HL-60/S4 (cell line): Measurements from ENCODE around the gene ARHGEF19.

ENCODE experiments used
- in situ Hi-C: fragments of 300-500 bp; cut with MboI; formaldehyde crosslinking; loops from 2 replicates; pipeline ENCODE4 v1.14.3; 2022; ENCODE audit warnings: low sequenced_read_pairs

ARHGEF19 gene

DNA sequence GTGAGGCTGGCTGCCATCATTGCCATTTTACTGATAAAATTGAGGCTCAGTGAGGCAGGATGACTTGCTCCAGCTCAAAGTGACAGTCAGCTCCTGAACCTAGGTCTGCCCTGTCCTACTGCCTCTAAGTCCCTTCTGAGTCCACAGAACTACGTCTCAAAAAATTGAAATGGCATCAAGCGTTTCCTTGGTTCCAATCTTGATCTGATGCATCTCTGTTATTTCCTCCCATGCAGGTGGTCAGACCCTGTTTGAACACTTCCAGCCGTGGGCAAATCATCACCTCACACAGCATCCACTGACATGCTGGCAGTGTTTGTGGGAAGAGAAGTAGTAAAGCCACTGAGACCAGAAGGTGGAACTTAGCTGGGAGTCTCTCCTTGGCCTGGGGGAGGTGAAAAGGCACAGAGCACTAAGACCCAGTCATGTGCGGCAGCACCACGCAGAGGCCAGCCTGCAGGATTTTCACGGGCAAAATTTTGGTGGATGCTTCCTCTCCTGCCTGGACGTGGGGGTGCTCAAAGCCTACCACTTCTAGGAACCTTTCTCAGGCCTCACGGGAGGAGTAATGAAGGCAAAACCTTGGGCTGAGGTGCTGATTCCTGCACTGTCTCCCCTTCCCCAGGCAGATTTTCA, 32.3 kb upstream of the ARHGEF19 start:
- in situ Hi-C loops, result no loop called here

DNA sequence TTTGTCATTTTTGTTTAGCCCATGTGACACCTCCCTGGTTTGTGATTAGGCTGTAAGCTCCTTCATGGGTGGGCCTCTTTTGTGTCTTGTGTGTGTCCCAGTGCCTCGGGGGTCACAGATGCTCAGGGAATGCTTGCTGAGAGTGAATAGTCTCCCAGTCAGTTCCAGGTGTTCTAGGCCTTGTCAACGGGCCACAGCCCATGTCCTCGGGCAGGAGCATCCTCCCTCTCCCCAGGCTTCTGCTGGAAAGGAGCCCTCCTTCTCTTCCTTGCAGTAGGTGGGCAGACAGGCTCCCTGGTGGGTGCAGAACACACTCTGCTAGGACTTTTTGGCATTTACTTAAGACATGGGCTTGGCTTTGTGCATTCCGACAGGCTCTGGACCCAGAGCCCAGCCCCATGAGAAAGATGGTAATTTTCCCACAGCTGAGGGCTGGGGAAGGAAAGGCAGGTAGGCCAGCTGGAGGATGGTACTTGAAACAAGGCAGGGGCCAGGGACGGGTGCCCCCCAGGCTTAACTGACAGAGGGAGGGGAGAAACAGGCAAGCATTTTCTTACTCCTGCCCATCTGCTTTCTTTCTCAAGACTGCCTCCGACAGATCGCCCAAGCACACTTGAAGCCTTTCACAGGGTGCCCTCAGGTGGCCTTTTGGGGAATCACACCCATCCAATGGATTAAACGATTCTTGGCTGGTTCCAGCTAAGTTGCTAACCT, 31.6 kb upstream of the ARHGEF19 start:
- in situ Hi-C loops, result no loop called here

DNA sequence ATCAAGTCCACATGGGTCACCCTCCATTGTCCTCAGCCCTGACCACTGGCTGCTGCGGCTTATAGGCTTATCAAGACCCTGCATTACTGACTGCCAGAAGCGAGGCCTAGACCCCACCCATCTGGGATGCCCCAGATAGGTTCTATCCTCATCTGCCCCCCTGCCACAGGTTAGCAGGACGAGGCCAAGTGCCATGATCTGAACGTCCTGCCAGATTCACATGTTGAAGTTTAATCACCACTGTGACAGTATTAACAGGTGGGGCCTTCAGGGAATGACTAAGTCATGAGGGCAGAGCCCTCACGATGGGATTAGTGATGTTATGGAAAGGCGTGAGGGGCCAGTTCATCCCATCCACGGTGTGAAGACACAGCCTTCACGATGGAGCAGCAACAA, 30.8 kb upstream of the ARHGEF19 start:
- in situ Hi-C loops, result no loop called here

DNA sequence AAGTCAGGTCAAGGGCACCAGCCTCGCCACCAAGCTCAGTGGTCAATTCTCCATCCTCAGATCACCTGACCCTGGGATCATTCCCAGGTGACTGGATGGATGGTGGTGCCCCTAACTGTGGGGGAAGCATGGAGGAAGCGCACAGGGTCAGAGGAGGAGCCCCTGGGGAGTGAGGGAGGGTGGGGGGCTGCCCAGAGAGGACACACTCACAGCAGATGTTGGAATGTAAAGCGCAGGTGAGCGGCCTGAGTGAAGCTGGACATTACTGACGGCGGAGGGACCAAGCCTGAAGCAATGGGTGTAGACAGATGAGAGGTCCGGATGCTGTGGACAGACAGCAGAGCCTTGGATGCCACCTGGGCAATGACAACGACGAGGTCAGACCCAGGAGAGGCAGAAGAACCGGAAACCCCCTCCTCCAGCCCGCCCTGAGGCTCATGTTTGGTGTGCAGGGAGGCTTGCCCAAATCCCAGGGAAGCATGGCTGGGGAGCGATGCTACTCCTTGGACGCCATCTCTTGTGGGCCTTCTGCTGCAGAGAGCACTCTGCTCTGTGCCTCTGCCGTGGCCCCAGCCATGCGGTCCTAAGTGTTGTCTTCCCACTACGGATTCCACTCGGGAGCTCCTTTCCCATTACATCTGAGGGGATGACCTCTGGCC, 30.2 kb upstream of the ARHGEF19 start:
- in situ Hi-C loops, result no loop called here

DNA sequence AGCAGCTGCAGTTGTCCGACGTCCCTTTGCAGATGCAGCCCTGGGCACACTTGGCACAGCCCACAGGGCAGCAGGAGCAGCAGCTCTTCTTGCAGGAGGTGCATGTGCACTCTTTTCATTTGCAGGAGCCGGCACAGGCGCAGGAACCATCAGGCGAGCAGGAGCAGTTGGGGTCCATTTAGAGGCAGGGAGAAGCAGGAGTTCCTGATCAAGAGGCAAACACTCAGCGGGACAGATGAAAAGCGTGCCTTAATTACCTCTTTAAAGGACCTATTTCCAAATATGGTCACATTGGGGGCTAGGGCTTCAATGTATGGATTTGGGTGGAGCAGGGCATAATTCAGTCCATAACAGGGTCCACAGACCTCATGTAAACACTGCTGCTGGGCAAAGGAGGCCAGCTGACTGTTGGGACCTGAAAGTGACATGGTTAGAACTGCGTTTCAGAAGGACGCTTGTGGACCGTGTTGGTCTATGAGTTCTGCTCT, 28.8 kb upstream of the ARHGEF19 start:
- in situ Hi-C loops, result no loop called here

DNA sequence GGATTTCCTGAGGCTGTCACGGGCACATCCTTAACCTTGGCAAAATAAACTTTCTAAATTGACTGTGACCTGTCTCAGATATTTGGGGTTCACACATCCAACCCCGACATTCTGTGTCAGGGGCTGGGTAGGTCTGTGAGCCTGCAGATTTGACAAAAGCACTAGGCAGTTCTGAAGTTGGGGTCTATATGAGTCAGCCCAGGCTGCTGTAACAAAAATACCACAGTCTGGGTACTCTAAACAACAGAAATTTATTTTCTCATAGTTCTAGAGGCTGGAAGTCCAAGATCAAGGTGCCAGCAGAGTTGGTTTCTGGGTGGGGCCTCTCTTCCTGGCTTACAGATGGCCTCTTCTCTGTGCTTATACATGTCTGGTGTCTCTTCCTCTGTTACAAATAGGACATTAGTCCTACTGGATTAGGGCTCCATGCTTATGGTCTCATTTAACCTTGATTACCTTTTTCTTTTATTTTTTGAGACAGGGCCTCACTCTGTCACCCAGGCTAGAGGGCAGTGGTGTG, 27.6 kb upstream of the ARHGEF19 start:
- in situ Hi-C loops, result no loop called here

GRCh38 chr1:16237343-16237830, 24.9 kb upstream of the ARHGEF19 start:
- in situ Hi-C loops, result no loop called here

DNA sequence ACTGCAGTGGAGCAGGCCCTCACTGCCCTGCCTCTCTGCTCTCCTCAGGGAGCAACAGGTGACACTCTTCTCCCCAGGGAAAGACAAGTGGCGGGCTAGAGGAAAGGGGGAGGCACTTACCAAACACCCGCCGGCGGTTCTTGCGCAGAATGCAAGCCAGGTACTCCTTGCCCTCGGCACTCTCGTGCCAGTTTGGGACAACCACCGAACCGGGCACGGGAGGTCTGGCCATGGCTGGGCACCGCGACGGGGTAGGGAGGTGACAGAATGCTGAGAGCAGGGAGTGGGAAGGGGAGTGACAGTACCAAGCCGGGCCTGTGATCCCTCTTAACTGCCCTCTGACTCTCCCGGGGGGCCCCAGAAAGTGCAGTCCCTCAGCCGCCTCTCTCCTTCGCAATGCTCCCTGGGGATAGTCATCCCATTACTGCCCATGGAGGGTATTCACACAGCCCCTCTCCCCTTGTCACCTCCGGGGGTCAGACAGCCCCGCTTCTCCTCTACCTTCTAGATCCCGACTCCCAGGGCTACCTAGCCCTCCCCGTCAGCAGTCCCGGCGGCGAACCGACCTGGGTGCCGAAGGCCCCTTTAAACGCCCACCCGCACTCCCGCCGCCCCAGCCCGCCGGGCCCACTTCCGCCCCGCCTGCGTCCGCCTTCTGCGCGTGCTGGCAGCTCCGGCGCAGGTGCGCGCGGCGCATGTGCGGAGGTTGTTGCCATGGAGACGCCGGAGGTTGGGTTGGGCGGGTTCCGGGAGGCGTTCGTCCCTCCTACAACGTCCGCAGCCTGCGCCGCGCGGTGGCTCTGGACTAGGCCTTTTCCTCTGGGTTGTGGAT, 24.3 kb upstream of the ARHGEF19 start, which contains the start of gene CPLANE2:
TSS of gene CPLANE2 (minus strand) at position 673 of the 832 bp plus-strand sequence. CDS start at position 232, 441 bp downstream.
- in situ Hi-C loops, result no loop called here

DNA sequence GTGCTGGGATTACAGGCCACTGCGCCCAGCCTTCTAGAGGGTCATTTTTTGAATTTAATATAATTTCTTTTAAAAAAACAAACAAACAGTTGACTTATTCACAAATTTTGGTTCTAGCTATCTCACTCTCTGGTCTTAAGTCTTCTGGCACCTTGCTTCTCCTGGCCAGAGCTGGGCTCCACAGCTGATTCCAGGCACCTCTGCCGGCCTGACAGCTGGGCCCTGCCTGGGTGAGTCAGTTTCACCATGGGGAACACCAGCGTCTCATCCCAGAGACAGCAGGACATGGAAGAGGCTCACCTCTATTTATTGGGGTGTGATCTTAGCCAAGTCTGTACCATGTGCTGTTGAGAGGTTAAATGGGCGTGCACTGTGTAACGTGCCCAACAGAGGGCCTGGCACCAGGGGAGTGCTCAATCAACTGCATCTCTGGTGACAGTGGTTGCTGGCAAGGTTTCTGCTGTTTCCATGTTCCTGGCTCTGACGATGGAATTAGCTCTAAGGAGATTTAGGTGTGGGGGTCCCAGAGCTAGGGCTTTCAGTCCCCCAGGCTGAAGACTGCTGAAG, 23.6 kb upstream of the ARHGEF19 start:
- in situ Hi-C loops, result no loop called here

DNA sequence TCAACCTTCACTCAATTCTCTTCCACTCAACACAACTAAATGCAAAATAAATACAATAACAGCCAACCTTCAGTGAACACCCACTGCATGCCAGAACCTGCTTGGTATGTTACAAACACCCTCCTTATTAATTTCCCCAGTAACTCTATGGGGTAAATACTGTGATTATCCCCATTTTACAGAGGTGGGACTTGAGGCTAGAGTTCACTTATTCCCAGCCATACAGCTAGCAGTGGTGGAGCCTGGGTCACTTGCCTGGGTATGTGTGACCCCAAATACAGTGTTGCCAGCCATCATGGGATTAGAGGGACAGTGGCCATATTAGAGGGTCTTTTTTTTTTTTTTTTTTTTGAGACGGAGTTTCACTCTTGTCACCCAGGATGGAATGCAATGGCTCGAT, 22.9 kb upstream of the ARHGEF19 start:
- in situ Hi-C loops, result no loop called here

DNA sequence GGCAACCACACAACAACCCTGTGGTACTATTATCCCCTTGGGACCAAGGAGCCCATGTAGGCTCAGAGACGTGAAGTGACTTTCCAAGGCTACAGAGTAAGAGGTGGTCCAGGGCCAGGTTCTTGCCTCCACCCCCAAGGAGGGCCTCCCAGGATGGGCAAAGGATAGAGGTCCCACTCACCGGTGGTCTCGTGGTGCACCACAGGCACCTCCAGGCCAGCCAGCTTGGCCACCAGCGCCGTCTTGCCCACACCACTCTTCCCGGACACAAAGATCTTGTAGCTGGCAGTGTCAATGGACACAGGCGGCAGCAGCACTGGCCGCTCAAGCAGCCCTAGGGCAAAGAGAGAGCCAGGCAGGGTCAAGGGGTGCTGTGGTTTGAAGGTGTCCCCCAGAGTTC, 21.0 kb upstream of the ARHGEF19 start:
- in situ Hi-C loops, result no loop called here

GRCh38 chr1:16232316-16232710, 19.9 kb upstream of the ARHGEF19 start:
- in situ Hi-C loops, result no loop called here

DNA sequence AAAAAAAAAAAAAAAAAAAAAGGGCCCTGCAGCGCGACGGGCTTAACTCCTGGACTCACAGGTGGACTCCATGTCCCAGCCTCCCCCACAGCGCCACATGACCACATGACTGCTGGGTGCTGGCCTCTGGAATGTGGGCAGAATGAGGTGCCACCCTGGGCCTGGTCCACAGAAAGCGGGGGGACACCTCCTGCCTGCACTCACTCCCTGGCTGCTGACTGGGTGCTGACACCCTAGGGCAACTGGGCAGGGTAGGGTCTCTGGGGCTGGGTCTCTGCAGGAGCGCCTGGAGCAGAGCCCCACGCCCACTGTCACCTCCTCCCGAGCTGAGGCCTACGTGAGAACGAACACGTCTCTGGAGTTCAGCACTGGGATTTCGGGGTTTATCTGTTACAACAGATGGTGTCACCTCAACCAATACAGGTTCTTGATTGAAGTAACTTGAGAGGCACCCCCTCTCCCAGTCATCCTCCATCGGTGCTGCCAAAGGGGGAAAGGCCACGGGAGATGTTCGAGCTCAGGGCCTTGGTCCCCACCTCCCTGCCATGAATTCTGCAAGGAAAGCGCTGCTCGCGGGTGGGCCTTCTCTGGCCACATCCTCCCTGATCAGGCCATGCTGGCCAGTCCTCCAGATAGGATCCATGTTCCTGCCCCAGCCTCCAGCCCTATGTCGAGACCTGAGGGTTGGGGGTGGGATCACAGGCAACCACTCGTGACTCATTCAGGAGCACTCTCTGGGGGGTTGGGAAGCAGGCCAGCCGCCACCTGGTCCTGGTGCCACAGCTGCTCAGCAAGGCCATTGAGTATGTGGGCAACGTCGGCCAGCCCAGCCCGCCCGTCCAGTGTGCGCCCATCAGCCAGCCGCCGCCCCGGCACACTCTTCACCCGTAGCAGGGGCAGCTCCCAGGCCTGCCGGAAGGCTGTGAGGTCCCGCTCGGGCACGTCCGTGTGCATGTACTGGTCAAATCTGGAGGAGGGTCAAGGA, 19.2 kb upstream of the ARHGEF19 start:
- in situ Hi-C loops, result no loop called here

DNA sequence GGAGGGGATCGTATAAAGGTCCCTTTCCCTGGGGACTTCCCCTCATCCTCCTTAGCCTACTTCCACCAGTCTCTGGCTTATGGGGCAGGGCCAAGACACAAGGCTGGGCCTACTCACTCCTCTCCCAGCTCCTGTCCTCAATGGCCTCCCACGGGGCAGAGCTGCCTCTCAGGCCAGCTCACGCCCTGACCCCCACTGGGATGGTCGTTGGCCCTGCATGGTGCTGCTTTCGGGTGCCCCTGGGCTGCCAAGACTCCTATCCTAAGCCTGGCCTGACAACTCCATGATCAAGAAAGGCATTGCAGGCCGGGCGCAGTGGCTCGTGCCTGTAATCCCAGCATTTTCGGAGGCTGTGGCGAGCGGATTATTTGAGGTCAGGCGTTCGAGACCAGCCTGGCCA, 18.3 kb upstream of the ARHGEF19 start:
- in situ Hi-C loops, result no loop called here

DNA sequence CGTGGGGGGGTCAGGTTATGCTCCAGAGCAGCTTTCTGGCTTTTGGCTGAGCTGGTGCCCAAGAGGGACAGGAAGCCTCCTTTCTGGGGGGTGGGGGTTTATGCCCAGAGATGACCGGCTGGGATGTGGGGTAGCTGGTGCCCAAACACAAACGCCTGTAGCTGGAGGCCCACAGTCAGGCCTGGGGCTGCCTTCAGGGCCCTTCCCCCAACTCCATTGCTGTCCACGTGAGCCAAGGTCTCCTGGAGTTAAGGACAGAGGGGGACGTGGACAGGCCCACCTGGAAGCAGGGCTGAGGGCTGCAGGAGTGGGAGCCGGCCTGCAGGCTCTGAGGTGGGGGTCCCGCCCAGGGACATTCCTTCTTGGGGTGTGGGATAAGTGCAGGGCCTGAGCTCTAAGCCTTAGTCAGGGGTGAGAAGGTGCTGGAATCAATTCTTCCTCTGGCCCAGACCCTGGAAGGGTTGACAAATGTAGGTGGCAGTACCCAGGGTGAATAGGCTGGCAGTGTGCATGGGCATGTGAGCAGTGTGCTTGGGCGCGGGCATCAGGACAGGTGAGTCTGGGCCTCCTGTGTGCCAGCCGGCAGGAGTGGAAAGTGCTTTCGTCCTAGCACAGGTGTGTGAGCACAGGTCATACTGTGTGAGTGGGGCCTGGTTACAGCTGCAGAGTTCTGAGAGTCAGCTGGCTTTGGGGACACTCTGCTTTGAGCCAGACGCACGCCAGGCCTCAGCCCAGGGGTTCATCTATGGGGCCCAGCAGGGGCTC, 17.7 kb upstream of the ARHGEF19 start:
- in situ Hi-C loops, result no loop called here

- in situ Hi-C loops, result no loop called here
These were observed 14.2 kb upstream of the ARHGEF19 start for GRCh38 chr1:16226490-16227179.

DNA sequence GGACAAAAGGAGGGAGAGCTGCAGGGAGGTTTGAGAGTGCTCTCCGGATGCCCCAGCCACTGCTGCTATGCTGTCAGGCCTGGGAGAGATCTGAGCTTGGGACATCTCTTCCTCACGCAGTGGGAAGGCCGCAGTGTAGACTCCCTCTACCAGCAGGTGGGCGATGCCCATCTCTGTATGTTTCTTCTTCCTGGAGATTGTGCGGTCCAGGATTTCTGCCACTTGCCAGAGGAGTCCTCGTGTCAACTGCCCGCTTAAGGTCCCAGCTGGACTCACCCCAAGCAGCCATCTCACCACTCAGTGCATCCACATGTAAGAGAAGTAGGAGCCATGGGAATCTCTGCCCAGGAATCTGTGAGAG, 13.7 kb upstream of the ARHGEF19 start:
- in situ Hi-C loops, result no loop called here

DNA sequence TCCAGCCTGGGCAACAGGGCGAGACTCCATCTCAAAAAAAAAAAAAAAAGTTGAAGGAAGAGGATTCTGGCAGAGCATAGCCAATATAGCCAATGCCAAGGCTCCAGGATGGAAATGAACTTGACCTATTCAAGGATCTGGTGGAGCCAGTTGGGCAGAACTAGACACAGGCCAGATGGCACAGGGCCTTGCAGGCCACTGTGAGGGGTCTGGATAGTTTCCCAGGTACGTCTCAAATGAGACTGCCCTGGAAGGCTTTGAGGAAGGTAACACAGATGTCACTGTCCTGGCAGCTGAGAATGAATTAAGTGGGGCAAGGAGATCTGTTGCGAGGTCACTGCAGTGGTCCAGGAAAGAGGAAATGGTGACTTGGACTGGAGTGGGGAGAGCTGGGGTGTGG, 12.0 kb upstream of the ARHGEF19 start:
- in situ Hi-C loops, result no loop called here
